NCI-H82 (cell line): Measurements from ENCODE around the gene PRICKLE2.

Experiments
- DNase-seq: peaks from one replicate; lab custom pipeline; 2025; lab: John Stamatoyannopoulos, UW

The PRICKLE2 gene

DNA sequence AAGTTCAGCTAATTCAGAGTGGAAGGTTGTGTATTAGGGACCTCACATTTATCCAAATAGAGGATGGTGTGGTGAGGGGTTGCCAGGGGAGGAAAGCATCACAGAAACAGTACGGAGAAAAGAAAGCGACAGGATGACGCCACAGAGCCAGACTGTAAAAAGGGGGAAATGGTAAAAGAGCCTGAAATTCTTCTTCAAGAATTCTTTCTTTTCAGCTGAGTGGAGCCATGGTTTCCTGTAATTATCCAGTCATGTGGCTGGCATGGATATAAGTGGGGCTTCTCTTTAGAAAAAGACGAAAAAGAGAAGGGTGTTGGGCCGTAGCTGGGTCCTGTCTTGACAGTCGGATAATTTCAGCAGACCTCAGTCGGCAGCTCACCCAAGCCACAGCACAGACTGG lies 177.5 kb downstream of the PRICKLE2 start:
- DNase-seq = no peak

- peak; percentile 47 for DNase-seq
These were observed 178.2 kb downstream of the PRICKLE2 start for GRCh38 chr3:64046996-64047594.

DNA sequence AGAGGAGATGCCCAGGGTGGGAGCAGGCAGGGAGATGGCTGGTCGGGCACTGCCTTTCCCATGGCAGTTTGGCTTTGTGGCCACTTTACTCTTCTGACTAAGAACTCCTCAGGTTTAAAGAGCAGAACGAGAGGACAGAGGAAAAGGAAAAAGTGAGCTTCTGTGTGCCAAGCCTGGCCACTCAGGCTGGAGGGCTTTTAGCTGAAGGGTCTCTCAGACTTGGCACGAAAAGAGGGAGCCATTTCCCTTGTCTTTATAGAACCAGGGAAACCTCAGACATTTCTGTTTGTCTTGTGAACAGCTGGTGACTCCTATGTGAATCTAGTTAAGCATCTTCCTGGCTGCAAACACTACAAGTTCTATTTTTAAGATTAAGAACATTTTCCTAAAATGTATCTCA lies 178.7 kb downstream of the PRICKLE2 start:
- DNase-seq = no peak

DNA sequence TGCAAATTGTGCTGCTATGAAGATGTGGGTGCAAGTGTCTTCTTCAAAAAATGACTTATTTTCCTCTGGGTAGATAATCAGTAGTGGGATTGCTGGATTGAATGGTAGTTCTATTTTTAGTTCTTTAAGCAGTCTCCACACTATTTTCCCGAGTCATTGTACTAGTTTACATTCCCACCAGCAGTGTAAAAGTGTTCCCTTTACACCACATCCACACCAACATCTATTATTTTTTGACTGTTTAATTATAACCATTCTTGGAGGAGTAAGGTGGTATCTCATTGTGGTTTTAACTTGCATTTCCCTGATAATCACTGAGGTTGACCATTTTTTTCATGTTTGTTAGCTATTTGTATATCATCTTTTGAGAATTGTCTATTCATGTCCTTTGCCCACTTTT lies 182.3 kb downstream of the PRICKLE2 start:
- no peak for DNase-seq
